ENCODE data around the gene POLH.

DNA sequence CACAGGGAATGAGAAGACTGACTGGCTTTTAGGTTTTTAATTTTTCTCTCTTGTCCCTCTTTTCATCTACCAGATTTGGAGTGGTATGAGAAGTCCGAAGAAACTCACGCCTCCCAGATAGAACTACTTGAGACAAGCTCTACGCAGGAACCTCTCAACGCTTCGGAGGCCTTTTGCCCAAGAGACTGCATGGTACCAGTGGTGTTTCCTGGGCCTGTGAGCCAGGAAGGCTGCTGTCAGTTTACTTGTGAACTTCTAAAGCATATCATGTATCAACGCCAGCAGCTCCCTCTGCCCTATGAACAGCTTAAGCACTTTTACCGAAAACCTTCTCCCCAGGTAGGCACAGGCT, 60.3 kb downstream of the POLH start:
- TF ChIP-seq, protein P1, sequence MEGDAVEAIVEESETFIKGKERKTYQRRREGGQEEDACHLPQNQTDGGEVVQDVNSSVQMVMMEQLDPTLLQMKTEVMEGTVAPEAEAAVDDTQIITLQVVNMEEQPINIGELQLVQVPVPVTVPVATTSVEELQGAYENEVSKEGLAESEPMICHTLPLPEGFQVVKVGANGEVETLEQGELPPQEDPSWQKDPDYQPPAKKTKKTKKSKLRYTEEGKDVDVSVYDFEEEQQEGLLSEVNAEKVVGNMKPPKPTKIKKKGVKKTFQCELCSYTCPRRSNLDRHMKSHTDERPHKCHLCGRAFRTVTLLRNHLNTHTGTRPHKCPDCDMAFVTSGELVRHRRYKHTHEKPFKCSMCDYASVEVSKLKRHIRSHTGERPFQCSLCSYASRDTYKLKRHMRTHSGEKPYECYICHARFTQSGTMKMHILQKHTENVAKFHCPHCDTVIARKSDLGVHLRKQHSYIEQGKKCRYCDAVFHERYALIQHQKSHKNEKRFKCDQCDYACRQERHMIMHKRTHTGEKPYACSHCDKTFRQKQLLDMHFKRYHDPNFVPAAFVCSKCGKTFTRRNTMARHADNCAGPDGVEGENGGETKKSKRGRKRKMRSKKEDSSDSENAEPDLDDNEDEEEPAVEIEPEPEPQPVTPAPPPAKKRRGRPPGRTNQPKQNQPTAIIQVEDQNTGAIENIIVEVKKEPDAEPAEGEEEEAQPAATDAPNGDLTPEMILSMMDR (conservative IDR thresholded peaks at IDR 0.05 in 1 of 2, IDR thresholded peaks at IDR 0.05 in 1 of 2; ENCODE audit: low read depth in 1 of 2, low read length in 2 of 2): no peak
- no peak for TF ChIP-seq EZH2 (IDR thresholded peaks at IDR 0.05; ENCODE audit: low read length, missing control alignments)

Data from fibroblast of lung (primary cell).